ENCODE results near the gene ADORA1.

Gene ADORA1

GRCh38 chr1:203151362-203152157 lies 24.0 kb downstream of the ADORA1 start:
- FAIRE-seq = no peak
- DNase-seq (ENCODE audit: insufficient read length, low spot score) = no peak
- TF ChIP-seq SPI1 (IDR thresholded peaks at IDR 0.05; ENCODE audit: low read depth, low read length) (no peak), POU2F2 (IDR thresholded peaks at IDR 0.05; ENCODE audit: low read depth, low read length) (no peak), POLR2A (IDR thresholded peaks at IDR 0.05; ENCODE audit: low read depth, low read length) (no peak), PAX5 (IDR thresholded peaks at IDR 0.05; ENCODE audit: insufficient read depth, low read length, severe bottlenecking) (no peak), TAF1 (IDR thresholded peaks at IDR 0.05; ENCODE audit: low read depth, low read length) (no peak), POLR2AphosphoS5 (IDR thresholded peaks at IDR 0.05; ENCODE audit: low read depth, low read length) (no peak)

- no peak for DNase-seq (ENCODE audit: insufficient read length, low spot score)
- FAIRE-seq = no peak
- TF ChIP-seq PAX5 (IDR thresholded peaks at IDR 0.05; ENCODE audit: insufficient read depth, low read length, severe bottlenecking) = no peak
- TF ChIP-seq TAF1 (IDR thresholded peaks at IDR 0.05; ENCODE audit: low read depth, low read length) = no peak
- no peak for TF ChIP-seq SPI1 (IDR thresholded peaks at IDR 0.05; ENCODE audit: low read depth, low read length)
- no peak for TF ChIP-seq POLR2A (IDR thresholded peaks at IDR 0.05; ENCODE audit: low read depth, low read length)
- TF ChIP-seq POU2F2 (IDR thresholded peaks at IDR 0.05; ENCODE audit: low read depth, low read length) = no peak
- TF ChIP-seq POLR2AphosphoS5 (IDR thresholded peaks at IDR 0.05; ENCODE audit: low read depth, low read length) = no peak
Observed at GRCh38 chr1:203152158-203153034, 24.9 kb downstream of the ADORA1 start.

DNA sequence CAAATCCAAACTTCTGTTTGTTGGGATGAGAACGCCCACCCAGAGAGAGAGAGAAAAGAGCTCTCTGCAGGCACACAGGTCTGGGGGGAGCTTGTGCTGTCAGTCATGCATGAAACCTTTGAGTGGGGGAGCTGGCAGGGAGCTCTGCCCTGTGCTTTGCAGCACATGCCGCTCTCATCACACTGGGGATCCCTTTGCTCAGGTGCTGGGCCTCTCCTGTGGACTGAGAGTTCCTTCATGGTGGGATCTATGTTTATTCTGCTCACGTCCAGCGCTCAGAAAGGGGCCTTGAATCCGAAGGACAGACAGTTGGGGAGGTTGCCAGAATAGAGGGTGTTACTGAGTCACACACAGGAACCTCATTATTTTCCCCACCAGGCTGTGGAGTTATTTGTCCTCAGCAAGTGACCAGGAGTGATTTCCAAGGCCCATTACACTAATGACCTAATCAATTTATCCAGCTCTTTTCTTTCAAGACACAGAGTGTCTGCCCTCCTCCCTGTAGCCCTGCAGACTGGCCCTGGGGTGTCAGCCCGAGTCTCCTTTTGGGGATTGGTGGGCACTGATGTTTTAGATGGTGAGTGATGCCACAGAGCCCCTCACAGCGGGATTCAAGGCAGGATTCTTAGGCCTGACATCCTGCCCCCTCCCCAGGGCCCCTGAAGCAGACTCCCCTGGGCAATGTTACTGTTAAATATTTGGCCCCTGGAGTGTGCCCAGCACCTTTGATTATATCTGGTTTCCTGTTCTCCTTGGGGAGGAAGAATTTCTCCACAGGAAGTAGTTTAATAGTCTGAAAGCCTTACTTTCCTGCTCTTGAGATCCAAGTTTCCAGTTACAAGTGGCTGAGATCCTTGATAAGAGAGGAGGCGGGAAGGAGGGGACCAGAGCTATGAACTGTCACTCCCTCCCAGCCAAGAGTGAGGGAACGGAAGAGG lies 25.8 kb downstream of the ADORA1 start:
- DNase-seq (ENCODE audit: insufficient read length, low spot score) = no peak

GRCh38 chr1:203153989-203154821 lies 26.7 kb downstream of the ADORA1 start:
- no peak for FAIRE-seq
- TF ChIP-seq POLR2A (IDR thresholded peaks at IDR 0.05; ENCODE audit: low read depth, low read length) = no peak
- TF ChIP-seq SPI1 (IDR thresholded peaks at IDR 0.05; ENCODE audit: low read depth, low read length) = no peak
- TF ChIP-seq TAF1 (IDR thresholded peaks at IDR 0.05; ENCODE audit: low read depth, low read length) = no peak
- no peak for DNase-seq (ENCODE audit: insufficient read length, low spot score)

More for the DNA sequence above, 25.8 kb downstream of the ADORA1 start:
- FAIRE-seq = no peak
- TF ChIP-seq SPI1 (IDR thresholded peaks at IDR 0.05; ENCODE audit: low read depth, low read length) = no peak
- TF ChIP-seq TAF1 (IDR thresholded peaks at IDR 0.05; ENCODE audit: low read depth, low read length) = no peak
- TF ChIP-seq PAX5 (IDR thresholded peaks at IDR 0.05; ENCODE audit: insufficient read depth, low read length, severe bottlenecking) = no peak
- no peak for TF ChIP-seq POLR2A (IDR thresholded peaks at IDR 0.05; ENCODE audit: low read depth, low read length)
- no peak for TF ChIP-seq POU2F2 (IDR thresholded peaks at IDR 0.05; ENCODE audit: low read depth, low read length)
- no peak for TF ChIP-seq POLR2AphosphoS5 (IDR thresholded peaks at IDR 0.05; ENCODE audit: low read depth, low read length)

GRCh38 chr1:203156280-203156679 lies 28.8 kb downstream of the ADORA1 start:
- TF ChIP-seq TAF1 (IDR thresholded peaks at IDR 0.05; ENCODE audit: low read depth, low read length) (no peak), SPI1 (IDR thresholded peaks at IDR 0.05; ENCODE audit: low read depth, low read length) (no peak), PAX5 (IDR thresholded peaks at IDR 0.05; ENCODE audit: insufficient read depth, low read length, severe bottlenecking) (no peak), POLR2A (IDR thresholded peaks at IDR 0.05; ENCODE audit: low read depth, low read length) (no peak), POLR2AphosphoS5 (IDR thresholded peaks at IDR 0.05; ENCODE audit: low read depth, low read length) (no peak), POU2F2 (IDR thresholded peaks at IDR 0.05; ENCODE audit: low read depth, low read length) (no peak)
- no peak for DNase-seq (ENCODE audit: insufficient read length, low spot score)
- FAIRE-seq = no peak

DNA sequence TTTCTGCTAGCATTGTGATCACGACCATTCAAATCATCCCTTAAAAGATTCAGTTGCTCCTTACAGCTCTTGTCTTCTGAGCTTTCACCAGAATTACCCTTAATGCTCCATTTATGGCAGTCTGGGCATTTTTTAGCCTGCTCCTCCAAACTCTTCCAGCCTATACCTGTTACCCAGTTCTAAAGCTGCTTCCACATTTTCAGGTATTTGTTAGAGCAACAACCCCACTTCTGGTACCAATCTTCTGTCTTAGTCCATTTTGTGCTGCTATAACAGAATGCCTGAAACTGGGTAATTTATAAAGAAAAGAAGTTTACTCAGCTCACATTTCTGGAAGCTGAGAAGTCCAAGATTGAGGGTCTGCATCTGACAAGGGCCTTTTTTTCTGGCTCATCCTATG lies 30.9 kb downstream of the ADORA1 start:
- no peak for TF ChIP-seq SPI1 (IDR thresholded peaks at IDR 0.05; ENCODE audit: low read depth, low read length)
- no peak for TF ChIP-seq POLR2AphosphoS5 (IDR thresholded peaks at IDR 0.05; ENCODE audit: low read depth, low read length)
- no peak for TF ChIP-seq POLR2A (IDR thresholded peaks at IDR 0.05; ENCODE audit: low read depth, low read length)
- TF ChIP-seq PAX5 (IDR thresholded peaks at IDR 0.05; ENCODE audit: insufficient read depth, low read length, severe bottlenecking) = no peak
- no peak for TF ChIP-seq POU2F2 (IDR thresholded peaks at IDR 0.05; ENCODE audit: low read depth, low read length)
- no peak for TF ChIP-seq TAF1 (IDR thresholded peaks at IDR 0.05; ENCODE audit: low read depth, low read length)
- FAIRE-seq (no peak), DNase-seq (ENCODE audit: insufficient read length, low spot score) (no peak)

- no peak for FAIRE-seq
- DNase-seq (ENCODE audit: insufficient read length, low spot score) = no peak
- TF ChIP-seq POLR2AphosphoS5 (IDR thresholded peaks at IDR 0.05; ENCODE audit: low read depth, low read length) (no peak), POLR2A (IDR thresholded peaks at IDR 0.05; ENCODE audit: low read depth, low read length) (no peak), POU2F2 (IDR thresholded peaks at IDR 0.05; ENCODE audit: low read depth, low read length) (no peak), SPI1 (IDR thresholded peaks at IDR 0.05; ENCODE audit: low read depth, low read length) (no peak), TAF1 (IDR thresholded peaks at IDR 0.05; ENCODE audit: low read depth, low read length) (no peak), PAX5 (IDR thresholded peaks at IDR 0.05; ENCODE audit: insufficient read depth, low read length, severe bottlenecking) (no peak)
Observed at GRCh38 chr1:203158960-203159665, 31.6 kb downstream of the ADORA1 start.
